T-helper 17 cell (primary cell): ENCODE results near the gene SLC9A5. TPM values are rescaled to one million over a fixed set of nuclear protein-coding genes. Genes with fewer than 3 reads are reported as not detected.

Experiments
- ATAC-seq: fragments of 150-1000 bp; cut with Tn5 transposase; 2 replicates; pipeline ENCODE4 v1.10.0; 2021; ENCODE audit warnings: mild to moderate bottlenecking, moderate library complexity
- DNase-seq, 3 donors: peaks; one replicate each; pipeline versions ENCODE4 v3.0.0 to v3.0.0-alpha.2; 2020 to 2021
- H3K9me3 ChIP-seq: one replicate; pipeline ENCODE4 v1.7.0; 2013; ENCODE audit warnings: low read length, mild to moderate bottlenecking; ENCODE audit not compliant: control insufficient read depth, poor library complexity, severe bottlenecking
- H3K27ac Mint-ChIP-seq: one replicate; pipeline ENCODE4 v1.8.0; 2022; ENCODE audit warnings: mild to moderate bottlenecking, moderate library complexity, mixed read lengths
- H3K27me3 Mint-ChIP-seq: one replicate; pipeline ENCODE4 v1.8.0; 2022; ENCODE audit warnings: mixed read lengths
- H3K36me3 Mint-ChIP-seq: one replicate; pipeline ENCODE4 v1.8.0; 2022; ENCODE audit warnings: low read depth, mixed read lengths
- H3K4me1 Mint-ChIP-seq: one replicate; pipeline ENCODE4 v1.8.0; 2022; ENCODE audit warnings: mild to moderate bottlenecking, mixed read lengths
- H3K4me3 Mint-ChIP-seq: one replicate; pipeline ENCODE4 v1.8.0; 2022; ENCODE audit warnings: mild to moderate bottlenecking, moderate library complexity, mixed read lengths
- total RNA-seq, 4 donors: library from RNA in 2 of 4; stranded (reverse) in 2 of 4; gene quantifications; one replicate each; pipeline ENCODE4 v1.2.3 and lab custom pipeline; 2022 to 2026

The SLC9A5 gene
- total RNA-seq, 2 donors from 2014 or later: 1.3 to 1.4 TPM

- no peak for DNase-seq
- H3K27me3 Mint-ChIP-seq: no peaks in the 10 kb centered on the region
Observed at GRCh38 chr16:67237396-67238277, 11.1 kb upstream of the SLC9A5 start.

GRCh38 chr16:67238278-67238575 is 10.6 kb upstream of the SLC9A5 start:
- DNase-seq (no peak), ATAC-seq (no peak)
- Mint-ChIP-seq H3K36me3 (peaks cover 4% of the 10 kb centered on the region), H3K4me3 (no peak overlapping the region), H3K27me3 (no peaks in the 10 kb centered on the region), H3K27ac (peak overlapping the region; percentile 96), H3K4me1 (peaks cover 22% of the 10 kb centered on the region)
- H3K9me3 ChIP-seq: no peaks in the 10 kb centered on the region

More at GRCh38 chr16:67237396-67238277, 11.1 kb upstream of the SLC9A5 start:
- H3K36me3 Mint-ChIP-seq: peaks cover 4% of the 10 kb centered on the region
- H3K27ac Mint-ChIP-seq: peak overlapping the region; percentile 96
- H3K4me3 Mint-ChIP-seq: peak overlapping the region; percentile 67
- peaks cover 22% of the 10 kb centered on the region for H3K4me1 Mint-ChIP-seq
- no peak for ATAC-seq
- H3K9me3 ChIP-seq: no peaks in the 10 kb centered on the region

- Mint-ChIP-seq H3K4me1 (peaks cover 24% of the 10 kb centered on the region), H3K27me3 (no peaks in the 10 kb centered on the region), H3K36me3 (peaks cover 4% of the 10 kb centered on the region), H3K4me3 (no peak overlapping the region), H3K27ac (peak overlapping the region; percentile 96)
- ATAC-seq: no peak
- no peaks in the 10 kb centered on the region for H3K9me3 ChIP-seq
- no peak for DNase-seq
Observed at GRCh38 chr16:67238806-67239470, 9.8 kb upstream of the SLC9A5 start.

GRCh38 chr16:67240506-67240905 is 8.3 kb upstream of the SLC9A5 start:
- no peaks in the 10 kb centered on the region for H3K9me3 ChIP-seq
- no peaks in the 10 kb centered on the region for H3K27me3 Mint-ChIP-seq
- peak overlapping the region; percentile 65 for H3K27ac Mint-ChIP-seq
- DNase-seq (no peak), ATAC-seq (no peak)
- peaks cover 4% of the 10 kb centered on the region for H3K36me3 Mint-ChIP-seq
- peaks cover 38% of the 10 kb centered on the region for H3K4me1 Mint-ChIP-seq
- H3K4me3 Mint-ChIP-seq: no peak overlapping the region

GRCh38 chr16:67241008-67241900 is 7.5 kb upstream of the SLC9A5 start:
- Mint-ChIP-seq H3K4me1 (peaks cover 34% of the 10 kb centered on the region), H3K4me3 (no peak overlapping the region)
- DNase-seq: no peak

GRCh38 chr16:67242138-67242730 is 6.5 kb upstream of the SLC9A5 start:
- DNase-seq (no peak), ATAC-seq (no peak)
- peak overlapping the region; percentile 95 for H3K27ac Mint-ChIP-seq
- no peaks in the 10 kb centered on the region for H3K9me3 ChIP-seq
- no peaks in the 10 kb centered on the region for H3K36me3 Mint-ChIP-seq
- no peak overlapping the region for H3K4me3 Mint-ChIP-seq
- H3K4me1 Mint-ChIP-seq: peaks cover 30% of the 10 kb centered on the region
- H3K27me3 Mint-ChIP-seq: no peaks in the 10 kb centered on the region

More at GRCh38 chr16:67241008-67241900, 7.5 kb upstream of the SLC9A5 start:
- H3K36me3 Mint-ChIP-seq: peaks cover under 1% of the 10 kb centered on the region
- peak overlapping the region; percentile 95 for H3K27ac Mint-ChIP-seq
- no peaks in the 10 kb centered on the region for H3K27me3 Mint-ChIP-seq
- no peak for ATAC-seq
- no peaks in the 10 kb centered on the region for H3K9me3 ChIP-seq

GRCh38 chr16:67243481-67243880 is 5.3 kb upstream of the SLC9A5 start:
- Mint-ChIP-seq H3K4me1 (peaks cover 35% of the 10 kb centered on the region), H3K4me3 (no peak overlapping the region), H3K27me3 (no peaks in the 10 kb centered on the region), H3K36me3 (no peaks in the 10 kb centered on the region), H3K27ac (peak overlapping the region; percentile 95)
- no peaks in the 10 kb centered on the region for H3K9me3 ChIP-seq
- ATAC-seq: no peak
- DNase-seq: no peak

GRCh38 chr16:67244387-67245185 is 4.2 kb upstream of the SLC9A5 start:
- peaks cover under 1% of the 10 kb centered on the region for H3K27me3 Mint-ChIP-seq
- H3K4me3 Mint-ChIP-seq: peak overlapping the region; percentile 86
- H3K4me1 Mint-ChIP-seq: peaks cover 39% of the 10 kb centered on the region
- no peaks in the 10 kb centered on the region for H3K9me3 ChIP-seq
- DNase-seq (peak; percentile 60 to 78 (median 61)), ATAC-seq (peak; percentile 78)
- H3K36me3 Mint-ChIP-seq: no peaks in the 10 kb centered on the region
- H3K27ac Mint-ChIP-seq: peak overlapping the region; percentile 95

- DNase-seq (no peak), ATAC-seq (no peak)
- H3K9me3 ChIP-seq: no peaks in the 10 kb centered on the region
- Mint-ChIP-seq H3K4me1 (peaks cover 43% of the 10 kb centered on the region), H3K27me3 (peaks cover 7% of the 10 kb centered on the region), H3K4me3 (peak overlapping the region; percentile 86), H3K27ac (peak overlapping the region; percentile 95), H3K36me3 (no peaks in the 10 kb centered on the region)
Observed at GRCh38 chr16:67245186-67245585, 3.6 kb upstream of the SLC9A5 start.

- H3K9me3 ChIP-seq: no peaks in the 10 kb centered on the region
- ATAC-seq (no peak), DNase-seq (no peak)
- H3K27me3 Mint-ChIP-seq: peaks cover 12% of the 10 kb centered on the region
- peak overlapping the region; percentile 93 for H3K4me3 Mint-ChIP-seq
- H3K36me3 Mint-ChIP-seq: peaks cover 2% of the 10 kb centered on the region
- H3K4me1 Mint-ChIP-seq: peaks cover 45% of the 10 kb centered on the region
- H3K27ac Mint-ChIP-seq: peak overlapping the region; percentile 95
Observed at GRCh38 chr16:67245674-67246080, 3.1 kb upstream of the SLC9A5 start.

GRCh38 chr16:67246081-67246755 is 2.6 kb upstream of the SLC9A5 start:
- Mint-ChIP-seq H3K27me3 (peaks cover 12% of the 10 kb centered on the region), H3K4me3 (peak overlapping the region; percentile 93)
- ATAC-seq: no peak

More at GRCh38 chr16:67246081-67246755, 2.6 kb upstream of the SLC9A5 start:
- H3K9me3 ChIP-seq: no peaks in the 10 kb centered on the region
- DNase-seq: peak in 2 of 3 donors; percentile 40 to 47
- H3K36me3 Mint-ChIP-seq: peaks cover 2% of the 10 kb centered on the region
- H3K27ac Mint-ChIP-seq: peak overlapping the region; percentile 95
- peaks cover 44% of the 10 kb centered on the region for H3K4me1 Mint-ChIP-seq
